Cardiac muscle cell (in vitro differentiated cells and primary cell): ENCODE measurements around the gene BAIAP2. TPM values are rescaled to one million over a fixed set of nuclear protein-coding genes. Genes with fewer than 3 reads are reported as not detected.

ENCODE experiments used
- DNase-seq, 2 donors: peaks; one replicate each; pipeline versions ENCODE4 v3.0.0 to v3.0.0-alpha.2; 2010 to 2017; ENCODE audit warnings: low read depth in 1 of 2, low spot score in 1 of 2
- H3K27ac ChIP-seq: fragments of 200-600 bp; sonication (generic); 2 replicates; pipeline ENCODE4 v1.5.1; 2016
- H3K27me3 ChIP-seq: fragments of 200-600 bp; sonication (generic); 2 replicates; pipeline ENCODE4 v1.6.0; 2016; ENCODE audit warnings: control low read depth
- H3K36me3 ChIP-seq: fragments of 200-600 bp; sonication (generic); 2 replicates; pipeline ENCODE4 v1.5.1; 2016; ENCODE audit warnings: control low read depth
- H3K4me1 ChIP-seq: fragments of 200-600 bp; sonication (generic); 2 replicates; pipeline ENCODE4 v1.8.1; 2017; ENCODE audit warnings: low read depth, mild to moderate bottlenecking, mixed run types
- H3K4me3 ChIP-seq: fragments of 200-600 bp; sonication (generic); 2 replicates; pipeline ENCODE4 v1.5.1; 2016; ENCODE audit warnings: mild to moderate bottlenecking
- H3K9me3 ChIP-seq: fragments of 200-600 bp; sonication (generic); 2 replicates; pipeline ENCODE4 v1.5.1; 2017; ENCODE audit warnings: low read depth, mild to moderate bottlenecking, control low read depth
- polyA plus RNA-seq: library from polyadenylated mRNA; unstranded; fragments of >200 nt; fragmentation: Nextera tagmentation; extraction: Ambion mirVana; gene quantifications from 2 replicates; pipeline ENCODE4 v1.2.1, GENCODE V29; 2016
- total RNA-seq: library from RNA; depleted of rRNA; stranded (reverse); fragments of >200 nt; gene quantifications from 2 replicates; pipeline ENCODE4 v1.2.3, GENCODE V29; 2016
- TF ChIP-seq, protein P1 (sequence below): IDR thresholded peaks from 2 replicates; pipeline ENCODE4 v1.5.1; 2012; ENCODE audit warnings: low read depth, mild to moderate bottlenecking, low read length

Gene BAIAP2
- total and polyA plus RNA-seq, 2 experiments from 2014 or later = 22.5 to 24.9 TPM

DNA sequence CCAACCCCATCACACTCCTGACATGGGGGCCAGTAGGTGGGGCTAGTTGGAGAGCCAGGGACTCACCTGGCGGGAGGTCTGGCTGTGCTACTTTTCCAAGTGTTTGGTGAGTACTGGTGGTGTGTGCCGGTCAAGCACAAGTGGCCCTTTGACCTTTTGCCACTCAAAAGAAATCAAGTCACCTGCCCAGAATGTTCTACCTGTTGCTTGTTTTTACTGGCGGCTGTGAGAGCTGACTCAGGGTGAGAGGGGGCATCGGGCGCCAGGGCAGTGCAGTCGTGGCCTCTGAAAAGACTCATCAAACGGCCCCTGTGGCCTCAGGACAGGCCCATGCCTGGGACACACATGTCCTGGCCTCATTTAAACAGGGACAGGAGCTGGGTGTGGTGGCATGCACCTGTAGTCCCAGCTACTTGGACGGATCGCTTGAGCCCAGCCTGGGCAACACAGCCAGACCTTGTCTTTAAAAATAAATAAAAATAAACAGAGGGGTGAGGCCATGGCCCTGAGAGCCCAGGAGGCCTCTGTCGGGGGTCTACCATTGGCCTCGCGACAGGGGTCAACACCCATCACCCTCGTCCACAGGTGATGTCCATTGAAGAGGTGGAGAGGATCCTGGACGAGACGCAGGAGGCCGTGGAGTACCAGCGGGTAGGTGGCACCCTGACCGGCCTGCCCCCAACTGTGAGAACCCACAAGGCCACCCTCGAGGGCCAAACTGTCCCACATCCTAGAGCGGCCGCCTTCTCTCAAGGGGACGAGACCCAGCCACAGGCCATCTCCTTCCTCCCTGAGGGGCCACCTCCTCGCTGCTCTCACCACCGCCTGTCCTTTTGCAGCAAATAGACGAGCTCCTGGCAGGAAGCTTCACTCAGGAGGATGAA is 38.3 kb upstream of the BAIAP2 start:
- TF ChIP-seq, protein P1, sequence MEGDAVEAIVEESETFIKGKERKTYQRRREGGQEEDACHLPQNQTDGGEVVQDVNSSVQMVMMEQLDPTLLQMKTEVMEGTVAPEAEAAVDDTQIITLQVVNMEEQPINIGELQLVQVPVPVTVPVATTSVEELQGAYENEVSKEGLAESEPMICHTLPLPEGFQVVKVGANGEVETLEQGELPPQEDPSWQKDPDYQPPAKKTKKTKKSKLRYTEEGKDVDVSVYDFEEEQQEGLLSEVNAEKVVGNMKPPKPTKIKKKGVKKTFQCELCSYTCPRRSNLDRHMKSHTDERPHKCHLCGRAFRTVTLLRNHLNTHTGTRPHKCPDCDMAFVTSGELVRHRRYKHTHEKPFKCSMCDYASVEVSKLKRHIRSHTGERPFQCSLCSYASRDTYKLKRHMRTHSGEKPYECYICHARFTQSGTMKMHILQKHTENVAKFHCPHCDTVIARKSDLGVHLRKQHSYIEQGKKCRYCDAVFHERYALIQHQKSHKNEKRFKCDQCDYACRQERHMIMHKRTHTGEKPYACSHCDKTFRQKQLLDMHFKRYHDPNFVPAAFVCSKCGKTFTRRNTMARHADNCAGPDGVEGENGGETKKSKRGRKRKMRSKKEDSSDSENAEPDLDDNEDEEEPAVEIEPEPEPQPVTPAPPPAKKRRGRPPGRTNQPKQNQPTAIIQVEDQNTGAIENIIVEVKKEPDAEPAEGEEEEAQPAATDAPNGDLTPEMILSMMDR = no peak
- no peak overlapping the region for H3K4me3 ChIP-seq
- H3K9me3 ChIP-seq = no peaks in the 10 kb centered on the region
- no peak for DNase-seq
- peaks cover 4% of the 10 kb centered on the region for H3K4me1 ChIP-seq
- H3K36me3 ChIP-seq = peaks cover 26% of the 10 kb centered on the region
- H3K27me3 ChIP-seq = no peaks in the 10 kb centered on the region
- H3K27ac ChIP-seq = no peak overlapping the region

GRCh38 chr17:80997424-80998117 is 37.4 kb upstream of the BAIAP2 start:
- TF ChIP-seq, protein P1 = no peak
- Histone ChIP-seq H3K27me3 (no peaks in the 10 kb centered on the region), H3K4me3 (no peak overlapping the region), H3K4me1 (peaks cover 3% of the 10 kb centered on the region), H3K27ac (no peak overlapping the region), H3K36me3 (peaks cover 26% of the 10 kb centered on the region), H3K9me3 (no peaks in the 10 kb centered on the region)
- no peak for DNase-seq

DNA sequence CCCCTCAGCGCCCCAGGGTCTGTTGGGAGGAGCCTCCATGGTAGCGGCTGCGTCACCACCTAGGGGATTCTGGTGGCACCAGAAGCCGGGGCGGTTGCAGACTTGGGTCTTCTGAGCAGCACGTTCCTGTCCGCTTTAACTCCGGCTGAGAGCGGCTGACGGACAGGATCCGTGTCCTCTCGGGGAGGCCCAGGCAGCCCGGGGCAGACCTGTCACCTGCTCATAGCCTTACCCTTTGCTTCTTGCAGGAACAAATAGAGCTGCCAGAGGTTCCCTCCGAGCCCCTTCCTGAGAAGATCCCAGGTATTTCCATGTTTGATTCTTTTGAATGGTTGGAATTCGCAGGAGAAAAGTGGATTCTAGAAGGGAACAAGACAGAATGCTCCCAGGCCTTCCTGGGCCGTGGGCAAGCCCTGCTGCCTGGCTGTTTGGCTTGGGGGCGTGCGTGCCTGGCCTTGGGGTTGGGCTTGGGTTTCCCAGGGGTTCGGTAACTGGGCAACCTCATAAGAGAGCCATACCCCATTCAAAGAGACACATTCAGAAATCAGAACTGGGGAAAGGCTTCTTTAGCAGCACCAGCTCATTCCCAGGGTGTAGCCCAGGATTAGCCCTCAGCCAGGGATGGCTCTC is 36.7 kb upstream of the BAIAP2 start:
- Histone ChIP-seq H3K4me1 (no peaks in the 10 kb centered on the region), H3K27ac (no peak overlapping the region), H3K36me3 (peaks cover 26% of the 10 kb centered on the region), H3K9me3 (no peaks in the 10 kb centered on the region), H3K4me3 (no peak overlapping the region), H3K27me3 (no peaks in the 10 kb centered on the region)
- no peak for DNase-seq
- TF ChIP-seq, protein P1 = no peak

DNA sequence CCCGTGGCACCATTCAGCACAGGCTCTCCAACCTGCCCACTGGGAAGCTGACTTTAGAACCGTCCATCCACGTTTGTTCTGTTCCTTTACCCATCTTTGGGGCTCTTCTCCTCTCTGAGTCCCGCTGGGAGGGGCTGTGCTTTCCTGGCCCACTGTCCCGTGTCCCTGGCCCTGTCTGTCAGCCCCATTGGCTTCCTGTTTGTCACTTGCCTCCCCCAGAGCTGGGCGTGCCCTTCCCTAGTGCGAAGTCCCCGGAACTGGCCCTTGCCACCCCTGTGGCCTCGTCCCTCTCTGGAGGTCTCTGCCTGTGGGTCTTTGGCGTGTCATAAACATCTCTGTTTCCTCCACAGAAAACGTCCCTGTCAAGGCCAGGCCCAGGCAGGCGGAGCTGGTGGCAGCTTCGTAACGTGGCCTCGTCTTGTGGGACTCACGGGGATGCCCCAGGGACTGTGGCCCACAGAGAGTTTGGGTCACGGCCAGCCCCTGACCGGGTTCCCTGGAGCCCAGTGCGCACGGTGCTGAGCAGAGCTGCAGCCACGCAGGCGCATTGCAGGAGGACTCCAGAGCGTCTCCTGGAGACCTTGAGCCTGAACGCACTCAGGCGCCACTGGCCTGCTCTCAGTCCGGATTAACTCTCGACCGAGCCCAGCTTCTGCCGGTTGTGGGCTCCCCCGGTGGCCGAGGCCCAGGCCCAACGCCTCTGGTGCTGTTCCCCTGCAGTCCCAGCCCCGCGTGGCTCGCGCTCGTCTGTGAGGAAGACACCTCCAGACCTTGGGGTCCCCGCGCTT is 36.0 kb upstream of the BAIAP2 start:
- DNase-seq = no peak
- Histone ChIP-seq H3K9me3 (no peaks in the 10 kb centered on the region), H3K36me3 (peaks cover 26% of the 10 kb centered on the region), H3K4me3 (no peak overlapping the region), H3K4me1 (no peaks in the 10 kb centered on the region), H3K27me3 (peaks cover 6% of the 10 kb centered on the region), H3K27ac (no peak overlapping the region)
- TF ChIP-seq, protein P1 = no peak
